Cardiac fibroblast (primary cell): ENCODE measurements around the gene P2RX6.
"Not testable (repeated sequence)": the region's sequence is repeated elsewhere in the genome, so short reads cannot be mapped to it uniquely, and the experiment has no call there.

Experiments
- DNase-seq, 2 donors: peaks; one replicate each; pipeline versions ENCODE4 v3.0.0 to v3.0.0-alpha.2; 2010; ENCODE audit warnings: low read depth in 2 of 2
- H3K4me3 ChIP-seq, 2 donors: replicated peaks in 1 of 2; 1 replicate in 1 of 2; 2 replicates in 1 of 2; pipeline ENCODE4 v1.5.1; 2011; ENCODE audit warnings: low read depth in 2 of 2, low read length in 2 of 2, mild to moderate bottlenecking in 2 of 2, moderate library complexity in 1 of 2
- TF ChIP-seq, protein P1 (sequence below): IDR thresholded peaks from one replicate; pipeline ENCODE4 v1.5.1; 2011; ENCODE audit warnings: low read depth, mild to moderate bottlenecking, low read length, inconsistent platforms

P2RX6 gene

GRCh38 chr22:20970939-20971657, 43.9 kb upstream of the P2RX6 start:
- no peak for DNase-seq
- TF ChIP-seq, protein P1, sequence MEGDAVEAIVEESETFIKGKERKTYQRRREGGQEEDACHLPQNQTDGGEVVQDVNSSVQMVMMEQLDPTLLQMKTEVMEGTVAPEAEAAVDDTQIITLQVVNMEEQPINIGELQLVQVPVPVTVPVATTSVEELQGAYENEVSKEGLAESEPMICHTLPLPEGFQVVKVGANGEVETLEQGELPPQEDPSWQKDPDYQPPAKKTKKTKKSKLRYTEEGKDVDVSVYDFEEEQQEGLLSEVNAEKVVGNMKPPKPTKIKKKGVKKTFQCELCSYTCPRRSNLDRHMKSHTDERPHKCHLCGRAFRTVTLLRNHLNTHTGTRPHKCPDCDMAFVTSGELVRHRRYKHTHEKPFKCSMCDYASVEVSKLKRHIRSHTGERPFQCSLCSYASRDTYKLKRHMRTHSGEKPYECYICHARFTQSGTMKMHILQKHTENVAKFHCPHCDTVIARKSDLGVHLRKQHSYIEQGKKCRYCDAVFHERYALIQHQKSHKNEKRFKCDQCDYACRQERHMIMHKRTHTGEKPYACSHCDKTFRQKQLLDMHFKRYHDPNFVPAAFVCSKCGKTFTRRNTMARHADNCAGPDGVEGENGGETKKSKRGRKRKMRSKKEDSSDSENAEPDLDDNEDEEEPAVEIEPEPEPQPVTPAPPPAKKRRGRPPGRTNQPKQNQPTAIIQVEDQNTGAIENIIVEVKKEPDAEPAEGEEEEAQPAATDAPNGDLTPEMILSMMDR: no peak
- H3K4me3 ChIP-seq: no peak overlapping the region

GRCh38 chr22:20972014-20972694, 42.8 kb upstream of the P2RX6 start:
- H3K4me3 ChIP-seq, DNase-seq: not testable (repeated sequence)

DNA sequence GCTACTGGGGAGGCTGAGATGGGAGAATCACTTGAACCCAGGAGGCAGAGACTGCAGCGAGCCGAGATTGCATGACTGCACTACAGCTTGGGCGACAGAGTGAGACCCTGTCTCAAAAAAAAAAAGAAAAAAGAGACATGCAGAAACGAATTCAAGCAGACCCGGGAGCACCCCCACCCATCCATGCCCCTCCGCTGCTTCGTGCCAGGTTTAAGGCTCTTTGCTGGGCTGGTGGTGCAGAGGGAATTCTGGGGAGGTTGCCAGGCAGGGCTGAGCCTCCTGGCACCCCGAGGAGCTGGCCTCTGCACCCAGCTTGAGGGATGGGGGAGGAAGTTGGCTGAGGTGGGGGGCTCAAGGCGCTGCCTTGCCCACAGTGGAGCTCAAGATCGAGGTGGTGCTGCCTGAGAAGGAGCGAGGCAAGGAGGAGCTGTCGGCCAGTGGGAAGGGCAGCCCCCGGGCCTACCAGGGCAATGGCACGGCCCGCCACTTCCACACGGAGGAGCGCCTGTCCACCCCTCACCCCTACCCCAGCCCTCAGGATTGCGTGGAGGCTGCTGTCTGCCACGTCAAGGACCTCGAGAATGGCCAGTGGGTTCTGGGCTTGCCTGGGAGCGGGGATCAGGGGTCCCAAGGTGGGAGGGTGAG, 41.9 kb upstream of the P2RX6 start:
- TF ChIP-seq, protein P1: no peak
- H3K4me3 ChIP-seq: no peak overlapping the region
- no peak for DNase-seq

- TF ChIP-seq, protein P1: no peak
- no peak for DNase-seq
- no peak overlapping the region for H3K4me3 ChIP-seq
These were observed 41.2 kb upstream of the P2RX6 start for GRCh38 chr22:20973634-20974286.

DNA sequence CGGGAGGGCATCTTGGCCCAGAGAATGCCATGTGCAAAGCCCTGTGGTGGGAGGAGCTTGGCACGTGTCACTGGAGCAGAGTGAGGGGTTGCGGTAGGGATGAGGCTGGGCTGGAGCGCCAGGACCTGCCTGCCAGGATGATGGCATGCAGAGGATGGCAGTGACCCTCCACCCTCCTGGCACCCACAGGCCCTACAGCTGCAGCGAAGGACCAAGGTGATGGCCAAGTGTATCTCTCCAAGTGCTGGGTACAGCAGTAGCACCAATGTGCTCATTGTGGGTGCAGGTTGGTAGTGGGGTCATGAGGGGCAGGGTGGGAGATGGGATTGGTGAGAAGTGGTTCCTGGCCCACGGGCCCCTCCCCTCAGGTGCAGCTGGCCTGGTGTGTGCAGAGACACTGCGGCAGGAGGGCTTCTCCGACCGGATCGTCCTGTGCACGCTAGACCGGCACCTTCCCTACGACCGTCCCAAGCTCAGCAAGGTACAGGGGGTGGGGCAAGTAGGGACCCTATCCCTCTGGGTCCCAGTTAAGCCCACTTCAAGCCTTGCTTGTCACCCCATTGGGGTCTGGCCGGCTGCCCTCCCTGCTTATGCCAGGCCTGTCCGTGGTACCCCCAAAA, 40.5 kb upstream of the P2RX6 start:
- TF ChIP-seq, protein P1: no peak
- H3K4me3 ChIP-seq: no peak overlapping the region
- no peak for DNase-seq

DNA sequence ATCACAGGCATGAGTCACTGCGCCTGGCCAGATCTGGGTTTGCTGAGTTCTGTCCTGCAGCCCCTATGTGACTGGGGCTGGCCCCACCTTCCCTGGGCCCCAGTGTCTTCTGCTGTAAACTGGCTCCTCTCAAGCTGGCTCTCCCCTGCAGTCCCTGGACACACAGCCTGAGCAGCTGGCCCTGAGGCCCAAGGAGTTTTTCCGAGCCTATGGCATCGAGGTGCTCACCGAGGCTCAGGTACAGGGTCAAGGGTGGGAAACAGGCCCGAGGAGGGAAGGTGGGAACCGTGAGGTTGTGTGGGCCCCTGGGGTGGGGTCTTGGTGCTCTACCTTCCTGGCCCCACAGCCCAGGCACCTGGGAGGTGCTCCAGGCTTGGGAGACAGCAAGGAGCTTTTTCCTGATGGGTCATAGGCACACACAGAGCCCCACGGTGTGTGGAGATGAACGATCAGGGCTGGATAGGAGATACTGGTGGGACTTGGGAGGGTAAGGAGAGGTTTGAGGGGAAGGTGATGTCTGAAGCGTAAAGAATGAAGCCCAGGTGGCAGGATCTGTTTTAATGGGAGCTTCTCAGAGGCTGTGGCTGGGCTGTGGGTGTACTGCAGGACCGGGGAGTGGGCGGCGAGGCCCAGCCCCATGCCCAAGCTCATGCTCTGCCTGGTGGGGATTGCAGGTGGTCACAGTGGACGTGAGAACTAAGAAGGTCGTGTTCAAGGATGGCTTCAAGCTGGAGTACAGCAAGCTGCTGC, 39.2 kb upstream of the P2RX6 start:
- TF ChIP-seq, protein P1: no peak
- no peak overlapping the region for H3K4me3 ChIP-seq
- DNase-seq: no peak
